NCI-H774 (cell line): ENCODE measurements around the gene SPANXN3.
"Not testable (repeated sequence)": the region's sequence is repeated elsewhere in the genome, so short reads cannot be mapped to it uniquely, and the experiment has no call there.

Experiments
- DNase-seq: peaks from one replicate; lab custom pipeline; 2025; lab: John Stamatoyannopoulos, UW

Gene SPANXN3, protein sequence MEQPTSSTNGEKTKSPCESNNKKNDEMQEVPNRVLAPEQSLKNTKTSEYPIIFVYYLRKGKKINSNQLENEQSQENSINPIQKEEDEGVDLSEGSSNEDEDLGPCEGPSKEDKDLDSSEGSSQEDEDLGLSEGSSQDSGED

DNA sequence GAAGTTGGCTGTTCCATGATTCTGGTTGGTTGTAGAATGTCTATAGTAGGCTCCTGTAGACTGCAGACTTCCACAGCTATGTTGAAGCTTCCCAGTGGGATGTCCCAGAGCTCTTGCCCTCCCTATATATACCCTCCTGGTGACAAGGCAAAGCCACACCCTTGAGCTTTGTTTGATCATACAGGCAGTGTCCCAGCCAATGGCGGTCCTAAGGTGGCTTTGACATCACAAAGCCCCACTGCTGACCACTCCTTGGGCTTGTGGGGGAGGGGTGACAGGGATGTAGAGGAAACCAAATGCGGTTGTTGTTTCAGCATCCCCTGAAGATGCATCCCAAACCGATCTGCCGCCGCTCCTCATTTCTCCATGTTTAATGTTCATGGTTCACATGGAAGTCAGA lies at the start of gene SPANXN3:
TSS of gene SPANXN3 (minus strand) at position 101 of the 400 bp plus-strand sequence. CDS start at position 17, 84 bp downstream.
- DNase-seq = not testable (repeated sequence)

DNA sequence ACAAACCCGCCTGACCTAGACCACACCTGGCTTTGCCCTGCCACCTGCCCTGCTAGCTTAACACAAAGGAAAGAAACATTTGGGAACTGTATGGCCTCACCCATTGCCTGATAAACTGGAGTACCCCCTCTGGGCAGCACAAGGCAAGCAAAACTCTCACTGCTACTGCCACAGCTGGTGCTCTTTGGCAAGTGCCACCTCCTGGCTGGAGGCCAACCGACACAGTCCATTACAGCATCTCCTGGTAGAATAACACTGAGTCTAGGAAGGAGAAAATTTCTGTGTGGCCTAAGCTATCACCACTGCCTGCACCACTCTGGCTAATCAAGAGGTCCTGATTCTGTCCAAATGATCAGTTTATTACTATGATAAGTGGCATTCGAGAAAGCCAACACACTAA lies 18.9 kb upstream of the SPANXN3 start:
- DNase-seq = no peak

DNA sequence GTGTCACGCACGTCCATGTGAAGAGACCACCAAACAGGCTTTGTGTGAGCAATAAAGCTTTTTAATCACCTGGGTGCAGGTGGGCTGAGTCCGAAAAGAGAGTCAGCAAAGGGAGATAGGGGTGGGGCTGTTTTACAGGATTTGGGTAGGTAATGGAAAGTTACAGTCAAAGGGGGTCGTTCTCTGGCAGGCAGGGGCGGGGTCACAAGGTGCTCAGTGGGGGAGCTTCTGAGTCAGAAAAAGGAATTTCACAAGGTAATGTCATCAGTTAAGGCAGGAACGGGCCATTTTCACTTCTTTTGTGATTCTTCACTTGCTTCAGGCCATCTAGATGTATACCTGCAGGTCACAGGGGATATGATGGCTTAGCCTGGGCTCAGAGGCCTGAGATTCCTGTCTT lies 15.1 kb downstream of the SPANXN3 start:
- DNase-seq = not testable (repeated sequence)

DNA sequence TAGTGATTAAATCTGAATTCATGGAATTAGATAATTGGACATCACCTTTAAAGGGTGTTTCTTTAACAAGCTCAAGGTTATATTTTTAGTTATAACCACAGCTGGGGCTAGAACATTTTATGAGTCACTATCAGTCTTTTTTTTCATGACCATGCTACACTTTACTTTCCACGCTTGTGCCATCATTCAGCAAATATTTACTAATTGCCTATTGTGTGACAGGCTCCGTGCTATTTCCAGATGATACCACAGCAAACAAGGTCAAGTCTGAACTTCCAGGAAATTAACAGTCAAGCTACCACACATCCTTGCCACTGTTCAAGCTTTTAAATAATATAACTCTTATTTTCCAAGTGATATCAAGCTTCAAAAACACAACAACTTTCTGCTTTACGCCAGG lies 16.5 kb downstream of the SPANXN3 start:
- DNase-seq = peak; percentile 5

DNA sequence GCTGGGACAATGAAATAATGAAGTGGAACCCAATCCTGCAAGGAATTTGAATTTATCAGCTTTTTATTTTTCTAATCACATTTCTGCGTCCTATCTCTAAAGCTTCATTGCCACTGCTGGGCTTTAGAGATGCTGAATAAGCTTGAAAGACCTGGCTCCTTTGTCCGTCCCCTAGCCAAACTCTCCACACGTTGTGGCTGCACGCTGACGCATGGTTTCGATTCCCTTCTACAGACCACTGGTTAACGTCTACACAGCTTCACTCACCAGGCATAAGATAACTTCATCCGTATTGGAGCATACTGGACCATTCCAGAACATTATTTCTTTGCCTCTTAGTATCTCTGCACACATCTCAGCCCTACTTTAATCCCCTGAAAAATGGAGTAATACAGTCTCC lies 31.2 kb downstream of the SPANXN3 start:
- DNase-seq = no peak

DNA sequence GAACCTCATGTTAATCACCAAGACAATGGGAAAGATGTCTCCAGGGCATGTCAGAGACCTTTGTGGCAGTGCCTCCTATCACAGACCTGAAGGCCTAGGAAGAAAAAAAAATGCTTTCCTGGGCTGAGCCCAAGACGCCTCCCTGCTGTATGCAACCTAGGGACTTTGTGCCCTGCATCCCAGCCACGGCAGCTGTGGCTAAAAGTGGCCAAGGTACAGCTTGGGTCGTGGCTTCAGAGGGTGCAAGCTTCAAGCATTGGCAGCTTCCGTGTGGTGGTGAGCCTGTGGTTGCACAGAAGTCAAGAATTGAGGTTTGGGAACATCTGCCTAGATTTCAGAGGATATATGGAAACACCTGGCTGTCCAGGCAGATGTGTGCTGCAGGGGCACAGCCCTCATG lies 40.5 kb downstream of the SPANXN3 start:
- DNase-seq = no peak

DNA sequence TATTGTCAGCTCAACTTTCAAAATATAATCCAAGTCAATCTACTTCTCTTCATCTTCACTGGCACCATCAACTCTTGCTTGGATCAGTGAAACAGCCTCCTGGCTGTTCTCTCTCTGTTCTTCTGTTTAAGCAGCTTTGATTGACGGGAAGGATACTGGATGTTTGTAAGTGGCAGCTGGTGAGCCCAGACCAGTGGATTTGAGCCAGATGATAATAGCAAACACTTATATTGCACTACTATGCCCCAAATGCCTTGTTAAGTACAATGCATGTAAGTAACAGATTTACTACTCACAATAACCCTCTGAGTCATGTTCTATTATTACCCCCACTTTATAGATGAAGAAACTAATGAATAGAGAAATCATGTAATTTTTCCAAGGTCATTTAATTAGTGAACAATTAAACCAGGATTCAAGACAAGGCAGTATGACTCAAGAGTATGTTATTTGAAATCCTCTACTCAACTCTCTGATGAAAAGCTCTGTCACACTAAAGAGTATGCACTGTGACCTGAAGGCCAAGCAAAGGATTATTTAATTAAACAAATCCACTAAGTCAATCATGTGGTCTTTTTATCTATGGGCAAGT lies 44.8 kb downstream of the SPANXN3 start:
- DNase-seq = peak; percentile 48

DNA sequence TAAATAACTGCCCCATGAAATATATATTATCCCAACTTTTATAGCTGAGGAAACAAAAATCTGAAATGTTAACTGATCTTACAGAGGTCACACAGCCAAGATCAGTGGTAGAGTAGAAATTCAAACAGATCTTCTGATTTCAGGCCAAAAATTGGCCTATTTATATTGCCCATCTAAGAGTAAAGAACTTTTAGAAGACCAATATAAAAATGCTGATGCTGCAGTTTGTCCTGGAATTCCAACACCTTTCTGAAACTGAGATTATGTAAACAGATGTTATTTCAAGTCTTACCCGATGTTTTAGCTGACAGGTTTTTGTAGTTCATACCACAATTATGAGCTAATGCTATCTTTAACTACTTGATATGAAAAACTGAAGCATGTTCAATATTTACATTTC lies 51.1 kb downstream of the SPANXN3 start:
- DNase-seq = no peak

DNA sequence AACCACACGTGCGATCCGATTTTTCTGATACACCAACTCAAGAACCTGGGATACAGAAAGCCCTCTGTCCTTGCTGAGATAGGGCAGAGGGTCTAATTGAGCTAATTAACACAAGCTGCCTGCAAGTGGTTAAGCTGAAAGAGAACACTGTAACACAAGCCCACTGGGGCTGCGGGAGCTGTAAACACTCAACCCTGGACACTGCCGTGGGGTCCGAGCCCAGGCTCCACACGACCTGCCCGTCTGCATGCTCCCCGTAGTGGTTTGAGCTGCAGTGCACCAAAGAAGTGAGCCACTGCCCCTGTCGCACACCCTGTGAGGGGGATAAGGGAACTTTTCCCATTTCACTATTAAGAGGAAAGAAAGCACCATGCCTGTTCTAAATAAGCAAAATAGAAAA lies 54.6 kb downstream of the SPANXN3 start:
- DNase-seq = no peak

DNA sequence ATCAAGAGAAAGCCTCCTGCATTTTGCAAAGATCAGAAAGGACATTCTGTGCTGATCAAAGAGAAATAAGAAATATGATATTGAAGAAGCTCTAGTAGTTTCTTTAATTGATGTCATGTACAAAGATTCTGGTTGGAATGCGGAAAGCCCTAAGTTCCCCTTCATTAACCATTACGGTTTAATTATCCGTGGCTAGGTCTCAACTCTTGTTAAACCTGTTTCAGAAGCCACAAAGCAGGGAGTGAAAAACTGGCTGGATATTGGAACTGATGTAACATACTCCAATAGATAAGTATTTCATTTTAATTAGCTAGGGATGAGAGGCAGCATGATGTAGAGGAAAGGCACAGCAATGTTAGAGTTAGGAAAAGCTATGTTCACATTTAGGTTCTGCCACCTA lies 55.7 kb downstream of the SPANXN3 start:
- DNase-seq = no peak
